GM18519 (cell line): ENCODE results near the gene FOXL1.

ENCODE experiments used
- ATAC-seq: cut with Tn5 transposase; IDR thresholded peaks from one replicate; pipeline ENCODE4 v1.9.1; 2021; ENCODE audit warnings: mild to moderate bottlenecking, moderate library complexity; ENCODE audit not compliant: unreplicated experiment, low FRiP score

The FOXL1 gene

DNA sequence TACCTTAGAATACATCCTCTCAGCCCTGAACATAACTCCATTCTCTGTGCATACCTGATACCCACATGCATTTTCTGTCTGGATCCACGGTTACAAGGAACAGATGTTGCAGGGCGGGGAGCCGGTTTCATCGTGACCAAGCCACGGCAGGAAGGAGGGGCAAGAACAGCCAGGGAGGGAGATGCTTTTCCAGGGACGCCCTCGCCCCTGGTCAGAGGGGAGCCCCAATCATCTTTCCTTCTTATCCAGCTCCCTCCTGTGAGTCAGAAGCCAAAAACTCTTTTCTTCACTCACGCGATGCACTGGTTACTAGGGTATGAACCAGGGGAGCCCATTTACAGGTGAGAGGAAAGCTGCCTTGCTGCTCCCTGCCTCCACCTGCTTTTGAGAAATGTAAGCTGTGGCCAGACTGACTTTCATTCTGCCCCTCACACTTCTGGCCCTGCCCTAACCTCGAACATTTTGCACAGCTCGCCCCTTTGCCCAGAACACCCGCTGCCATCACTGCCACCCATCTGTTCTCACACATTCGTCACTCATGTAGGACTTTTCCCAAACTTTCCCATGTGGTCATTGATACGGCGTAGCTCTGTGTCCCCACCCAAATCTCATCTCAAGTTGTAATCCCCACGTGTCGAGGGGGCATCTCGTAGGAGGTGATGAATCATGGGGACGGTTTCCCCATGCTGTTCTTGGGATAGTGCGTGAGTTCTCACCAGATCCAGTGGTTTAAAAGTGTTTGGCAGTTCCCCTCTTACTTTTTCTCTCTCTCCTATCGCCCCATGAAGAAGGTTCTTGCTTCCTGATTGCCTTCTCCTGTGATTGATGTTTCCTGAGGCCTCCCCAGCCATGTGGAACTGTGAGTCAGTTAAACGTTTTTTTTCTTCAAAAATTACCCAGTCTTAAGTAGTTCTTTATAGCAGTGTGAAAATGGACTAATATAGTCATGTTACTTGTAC is 20.5 kb downstream of the FOXL1 start:
- no peak for ATAC-seq

DNA sequence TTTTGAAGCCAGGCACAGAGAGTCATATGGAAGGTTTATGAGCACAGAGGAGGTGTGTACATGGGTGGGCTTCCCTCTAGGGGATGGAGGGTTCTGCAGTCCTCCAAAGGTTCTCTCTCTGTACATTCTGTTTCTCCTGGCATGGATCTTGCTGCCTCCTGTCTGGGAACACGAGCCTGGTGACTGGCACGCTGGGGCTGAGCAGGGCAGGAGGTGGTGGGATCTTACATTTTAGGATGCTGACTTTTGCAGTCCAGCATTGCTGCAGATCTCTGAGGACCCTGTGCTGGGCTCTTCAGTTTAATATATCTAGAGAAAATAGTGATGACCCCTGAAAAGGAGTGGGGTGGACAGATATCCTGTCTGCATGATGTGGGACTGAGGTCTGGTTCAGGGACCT is 23.0 kb downstream of the FOXL1 start:
- no peak for ATAC-seq

DNA sequence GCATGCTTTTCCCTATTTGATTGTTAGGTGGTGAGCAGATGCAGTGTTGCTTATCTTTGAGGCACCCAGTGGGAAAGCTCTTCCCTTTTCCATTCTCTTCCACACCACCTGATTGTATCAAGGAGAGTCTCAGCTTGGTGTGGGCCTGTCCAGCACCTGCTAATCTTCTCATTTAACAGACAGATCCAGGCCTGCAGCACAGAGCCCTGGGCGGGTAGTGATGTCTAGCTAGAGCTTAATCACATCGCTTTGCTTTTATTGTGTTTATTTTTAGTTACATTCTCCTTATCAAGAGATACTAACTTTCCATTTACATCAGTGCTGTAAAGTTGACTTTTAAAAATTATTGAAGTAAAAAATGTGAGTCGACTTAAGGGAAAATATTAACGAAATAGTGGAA is 24.2 kb downstream of the FOXL1 start:
- no peak for ATAC-seq

DNA sequence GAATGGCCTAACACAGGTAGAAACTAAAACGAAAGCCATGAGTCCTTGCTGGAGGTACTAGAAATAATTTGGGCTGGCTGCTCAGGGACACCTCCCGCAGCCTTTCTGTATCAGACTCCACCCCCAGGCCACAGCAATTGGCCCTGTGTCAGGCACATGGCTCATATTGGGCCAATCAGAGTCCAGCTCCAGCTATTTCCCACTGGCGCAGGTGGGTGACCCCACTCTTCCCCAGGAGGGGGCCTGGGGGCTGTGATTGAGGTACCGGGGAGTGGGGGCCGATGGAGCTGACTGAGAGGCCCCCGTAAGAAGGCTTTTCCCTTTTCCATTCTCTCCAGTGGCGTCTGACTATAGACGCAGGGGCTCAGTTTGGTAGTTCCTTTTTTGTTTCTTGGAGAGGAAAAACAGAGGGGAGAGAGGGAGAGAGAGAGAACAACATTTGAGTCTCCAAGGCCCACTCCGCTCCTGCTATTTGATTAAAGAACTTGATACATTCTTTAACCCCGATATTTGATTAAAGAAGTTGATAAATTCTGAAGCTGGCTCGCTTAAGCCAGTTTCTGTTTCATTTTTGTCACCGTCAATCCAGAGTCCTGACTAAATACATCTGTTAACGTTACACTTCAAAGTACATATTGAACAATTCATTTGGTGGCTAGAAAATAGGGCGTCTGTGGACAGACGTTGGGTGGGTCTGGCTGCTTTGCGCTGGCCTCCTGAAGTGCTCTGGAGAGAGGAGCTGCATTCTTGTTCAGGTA is 26.3 kb downstream of the FOXL1 start:
- ATAC-seq, result no peak

DNA sequence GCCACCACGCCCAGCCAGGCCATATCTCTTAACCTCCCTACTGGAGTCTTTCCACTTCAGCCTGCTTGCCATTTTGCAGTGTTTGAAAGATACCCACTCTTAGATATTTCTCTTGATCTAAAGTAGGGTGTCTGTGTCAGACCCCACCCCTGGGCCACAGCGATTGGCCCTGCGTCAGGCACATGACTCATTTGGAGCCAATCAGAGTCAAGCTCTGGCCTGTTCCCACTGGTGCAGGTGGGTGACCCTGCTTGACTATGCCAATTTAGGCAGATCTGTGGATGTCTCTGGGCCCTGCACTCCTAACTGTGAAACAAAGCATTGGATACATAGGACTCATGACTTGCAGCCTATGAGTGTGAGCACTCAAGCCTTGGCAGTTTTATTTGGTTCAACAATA is 27.6 kb downstream of the FOXL1 start:
- ATAC-seq, result no peak

DNA sequence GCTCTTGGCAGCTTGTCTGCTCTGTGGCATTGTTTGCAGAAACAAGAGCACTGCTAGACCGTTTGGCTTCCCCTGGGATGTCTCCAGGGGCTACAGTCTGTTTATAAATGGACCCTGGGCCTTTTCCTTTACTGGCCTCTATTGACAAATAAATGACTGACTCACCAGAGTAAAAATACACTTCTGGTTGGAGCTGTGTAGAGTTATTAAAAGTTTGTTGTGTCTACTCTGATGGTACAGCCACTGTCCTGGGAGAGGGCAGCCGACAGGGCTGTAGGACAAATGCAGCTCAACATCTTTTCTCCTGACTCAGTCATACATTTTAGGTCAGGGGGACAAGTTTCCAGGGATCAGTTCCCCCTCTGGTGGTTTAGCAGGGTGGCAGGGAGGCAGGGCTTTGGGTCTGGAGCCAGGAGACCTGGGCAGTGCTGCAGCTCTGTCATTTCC is 30.0 kb downstream of the FOXL1 start:
- ATAC-seq, result no peak

DNA sequence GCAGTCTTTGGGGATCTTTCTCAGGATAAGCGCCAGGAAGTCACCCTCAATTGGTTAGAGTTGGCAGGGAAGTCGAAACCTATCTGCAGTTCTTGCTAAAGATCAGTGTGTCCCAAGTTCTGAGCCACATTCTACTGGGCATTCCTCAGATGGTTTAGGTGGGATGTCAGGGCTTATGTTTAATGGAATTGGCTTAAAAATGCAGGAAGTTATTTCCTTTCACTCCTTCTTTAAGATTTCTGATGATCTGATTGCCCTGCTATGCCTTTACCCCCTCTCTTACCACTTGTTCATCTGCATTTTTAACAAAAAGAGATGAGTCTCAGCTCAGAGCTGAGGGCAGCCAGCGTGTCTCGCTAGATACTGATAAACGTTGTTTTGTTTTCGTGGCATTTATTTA is 30.8 kb downstream of the FOXL1 start:
- ATAC-seq, result no peak

DNA sequence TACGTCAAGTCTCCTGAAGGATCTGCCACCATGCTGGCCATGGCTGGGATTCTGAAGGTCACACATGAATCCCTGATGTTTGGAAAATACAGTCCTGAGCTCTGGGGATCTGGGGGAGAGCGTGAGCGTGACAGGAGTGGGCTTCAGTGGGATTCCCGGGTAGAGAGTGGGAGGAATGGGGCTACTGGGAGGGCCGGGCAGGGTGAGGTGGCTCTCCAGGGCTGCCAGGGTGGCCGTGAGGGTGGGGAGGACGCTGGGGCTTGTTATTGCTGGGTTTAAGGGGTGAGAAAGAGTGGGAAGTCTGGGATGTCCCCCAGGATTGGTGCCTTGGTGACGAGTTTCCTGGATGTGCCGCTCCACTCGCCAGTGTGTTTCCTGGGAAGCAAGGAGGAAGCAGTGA is 31.3 kb downstream of the FOXL1 start:
- no peak for ATAC-seq

DNA sequence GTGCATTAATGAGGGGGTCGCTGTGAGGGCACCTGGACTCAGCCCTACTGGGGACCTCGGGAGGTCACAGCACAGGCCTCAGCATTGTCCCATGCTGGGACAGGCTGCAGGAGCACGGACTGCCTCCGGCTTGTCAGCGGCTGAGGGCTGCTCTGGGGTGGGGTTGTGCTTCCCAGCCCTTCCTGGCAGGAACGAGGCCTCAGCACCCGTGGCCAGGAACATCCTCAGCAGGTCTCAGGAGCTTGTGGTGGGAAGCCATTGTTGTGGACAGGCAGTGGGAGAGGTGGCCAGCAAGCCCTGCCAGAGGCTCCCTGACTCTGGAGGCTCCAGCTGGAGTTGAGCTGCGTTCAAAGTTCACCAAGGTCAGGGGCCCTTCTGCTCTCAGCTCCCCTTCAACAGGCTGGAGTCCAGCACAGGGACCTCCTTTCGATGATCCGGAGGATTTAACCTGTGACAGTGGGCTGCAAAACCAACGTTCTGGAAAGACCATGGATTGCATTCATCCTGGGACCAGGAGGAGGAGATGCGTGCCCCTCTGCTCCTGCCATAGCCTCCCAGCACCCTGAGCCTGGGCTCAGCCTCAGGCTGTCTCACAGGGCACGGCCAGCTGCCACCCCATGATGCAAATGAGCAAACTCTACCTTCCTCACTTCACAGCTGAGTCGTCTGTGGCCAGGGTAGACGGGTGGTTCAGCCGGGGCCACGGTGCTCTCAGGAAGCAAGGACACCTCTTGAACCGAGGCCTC is 32.6 kb downstream of the FOXL1 start:
- no peak for ATAC-seq

DNA sequence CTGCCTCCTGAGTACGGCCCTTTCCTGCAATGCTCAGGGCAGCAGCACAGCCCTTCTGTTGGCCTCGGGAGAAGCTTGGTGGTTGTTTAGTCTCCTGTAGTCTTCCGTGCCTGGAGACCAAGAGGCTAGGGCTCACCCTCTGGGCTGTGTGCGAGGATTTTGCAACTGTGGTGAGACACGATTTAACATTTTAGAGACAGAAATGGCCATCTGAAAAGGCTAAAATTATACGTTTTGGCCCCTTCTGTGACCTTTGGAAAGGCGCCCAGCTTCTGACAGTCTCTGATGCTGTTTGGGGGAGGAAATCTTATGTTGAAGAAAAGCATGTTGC is 33.1 kb downstream of the FOXL1 start:
- no peak for ATAC-seq

DNA sequence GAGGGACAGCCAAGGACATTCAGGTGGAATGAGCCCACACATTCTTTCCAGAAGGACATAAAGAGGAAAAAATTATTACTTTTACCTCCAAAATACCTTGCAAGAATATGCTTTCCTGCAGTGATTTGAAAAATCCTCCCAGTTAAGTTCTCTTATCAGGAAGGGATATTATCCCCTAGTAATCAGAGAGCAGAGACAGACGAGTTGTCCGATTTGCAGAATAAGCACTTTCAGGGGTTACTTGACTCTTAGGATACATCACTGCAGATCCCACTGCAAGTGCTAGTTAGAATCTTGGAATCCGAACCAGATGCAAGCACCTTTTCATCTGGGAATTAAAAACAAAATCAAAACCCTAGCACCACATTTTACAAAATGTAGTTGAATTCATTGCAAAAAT is 33.6 kb downstream of the FOXL1 start:
- no peak for ATAC-seq

DNA sequence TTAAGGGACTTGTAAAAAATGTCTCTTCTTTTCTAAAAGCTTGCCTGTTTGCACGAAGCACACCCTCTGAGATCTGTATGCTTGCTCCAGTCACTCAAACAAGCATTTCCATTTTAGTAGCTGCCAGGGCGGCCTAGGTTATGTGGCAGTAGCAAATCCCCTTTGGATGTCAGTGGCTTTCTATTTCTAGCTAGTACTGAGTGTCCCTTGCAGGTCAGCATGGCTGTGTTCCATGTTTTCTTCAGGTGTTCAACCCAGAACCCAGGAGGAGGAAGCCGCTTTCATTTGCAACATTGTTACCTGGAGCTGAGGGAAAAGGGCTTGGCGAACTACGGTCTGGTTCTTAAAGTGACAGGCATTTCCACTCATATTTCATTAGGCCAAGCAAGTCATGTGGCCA is 36.4 kb downstream of the FOXL1 start:
- ATAC-seq, result no peak

DNA sequence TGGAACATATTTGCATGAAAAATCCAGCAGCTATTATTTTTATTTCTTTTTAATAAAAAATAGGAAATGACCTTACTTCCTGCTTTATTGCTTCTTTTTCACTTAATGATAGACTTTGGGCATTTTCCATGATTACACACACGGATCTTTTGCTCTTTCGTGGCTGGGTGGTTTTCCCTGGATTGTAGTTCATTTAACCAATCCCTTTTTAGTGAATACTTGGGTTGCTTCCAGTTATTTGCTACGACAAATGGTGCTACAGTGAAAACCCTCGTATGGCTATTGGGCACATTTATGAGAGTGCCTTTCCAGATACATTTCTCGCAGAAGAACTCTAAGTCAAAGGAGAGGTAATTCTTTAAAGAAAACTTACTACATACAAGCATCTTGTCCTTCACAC is 38.6 kb downstream of the FOXL1 start:
- ATAC-seq, result no peak

DNA sequence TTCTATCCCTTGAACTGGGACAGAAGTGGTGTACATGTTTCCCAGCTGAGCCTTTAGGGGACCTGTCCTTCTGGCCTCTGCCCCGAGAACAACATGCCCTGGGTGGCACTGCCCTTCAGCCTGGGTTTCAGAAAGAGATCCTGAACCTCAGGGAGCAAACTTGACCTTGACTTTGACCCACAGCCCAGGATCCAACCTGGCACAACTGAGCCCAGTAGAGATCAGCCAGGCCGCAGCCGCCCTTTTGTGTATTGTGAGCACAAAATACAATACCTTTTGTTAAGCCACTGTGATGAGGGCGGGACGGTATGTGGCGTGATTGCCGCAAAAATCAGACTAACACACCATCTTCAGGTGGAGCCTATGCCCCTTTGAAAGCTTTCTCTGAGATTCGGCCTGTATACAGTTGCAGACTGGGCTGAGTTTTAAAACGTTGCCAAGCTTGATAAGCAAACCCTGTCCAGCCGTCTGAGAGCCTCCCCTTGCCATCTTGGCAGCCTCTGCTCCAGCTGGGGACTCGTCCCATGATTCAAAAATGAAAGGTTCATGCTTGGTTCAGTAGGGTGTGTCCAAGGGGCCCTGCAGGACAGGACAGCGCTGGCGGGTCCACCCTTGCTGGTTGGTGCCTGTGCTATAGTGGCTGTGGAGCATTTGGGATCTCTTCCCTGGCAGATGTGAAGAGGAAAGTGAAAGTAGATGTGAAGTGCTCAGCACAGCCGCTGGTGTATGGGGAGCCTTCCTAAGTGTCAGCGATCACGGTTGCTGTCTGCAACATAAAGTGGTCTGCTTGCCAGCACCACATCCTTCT is 40.3 kb downstream of the FOXL1 start:
- ATAC-seq, result no peak

DNA sequence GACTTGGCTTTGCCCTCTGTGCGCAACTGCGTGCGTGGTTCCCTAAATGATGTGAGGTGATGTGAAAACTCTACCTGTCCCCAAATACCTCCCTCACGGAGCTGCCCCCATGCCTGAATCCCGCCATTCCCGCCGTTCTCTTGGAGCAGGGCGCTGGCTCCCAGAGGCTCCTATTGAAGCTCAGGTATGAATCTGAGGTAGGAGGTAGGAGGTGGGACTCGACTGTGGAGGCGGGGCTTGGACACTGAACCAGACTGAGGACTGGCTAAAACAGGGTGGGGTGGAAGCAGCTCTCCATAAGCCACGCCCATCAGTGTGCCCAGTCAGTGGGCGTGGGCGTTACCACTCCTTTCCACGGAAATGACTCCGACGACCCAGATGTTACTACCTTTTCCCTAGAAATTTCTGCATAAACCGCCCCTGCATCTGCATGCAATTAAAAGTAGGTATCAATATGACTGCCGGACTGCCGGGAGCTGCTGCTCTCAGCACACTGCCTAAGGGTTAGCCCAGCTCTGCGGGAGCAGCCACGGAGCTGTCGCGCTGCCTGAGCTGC is 41.0 kb downstream of the FOXL1 start:
- no peak for ATAC-seq

DNA sequence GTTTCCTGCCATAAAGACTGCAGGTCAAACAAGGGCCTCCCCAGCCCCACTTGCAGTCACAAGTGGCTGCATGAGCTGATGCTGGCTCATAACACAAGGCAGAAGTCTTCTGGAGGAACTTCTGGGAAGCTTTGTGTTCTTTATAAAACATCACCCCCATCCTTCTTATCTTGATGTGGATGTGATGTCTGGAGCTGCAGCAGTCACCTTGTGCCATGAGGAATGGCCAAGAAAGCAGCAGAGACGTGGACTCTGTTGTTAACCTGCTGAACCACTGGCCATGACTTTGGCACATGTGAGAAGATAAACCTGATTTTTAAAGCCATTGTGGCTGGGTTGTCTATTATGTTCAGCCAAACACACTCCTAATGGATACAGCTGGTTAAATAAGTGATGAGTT is 41.8 kb downstream of the FOXL1 start:
- ATAC-seq, result no peak

DNA sequence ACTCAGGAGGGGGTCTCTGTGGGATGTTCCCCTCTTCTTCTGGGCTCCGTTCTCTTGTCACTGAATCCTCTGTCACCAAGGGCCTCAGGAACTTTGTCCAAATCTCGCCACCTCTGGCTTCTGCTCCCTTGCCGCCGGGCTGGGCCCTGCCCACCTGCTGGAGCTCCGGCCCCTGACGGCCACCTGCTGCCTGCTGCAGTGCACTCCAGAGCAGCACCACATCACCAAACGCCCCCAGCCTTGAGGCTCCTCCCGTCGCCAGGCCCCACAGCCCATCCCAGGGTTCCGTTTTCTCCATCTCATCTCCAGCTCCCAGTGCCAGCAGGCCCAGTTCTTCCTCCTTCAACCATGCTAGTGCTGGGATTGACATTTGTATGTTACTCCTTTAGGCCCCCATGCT is 43.6 kb downstream of the FOXL1 start:
- ATAC-seq, result no peak

DNA sequence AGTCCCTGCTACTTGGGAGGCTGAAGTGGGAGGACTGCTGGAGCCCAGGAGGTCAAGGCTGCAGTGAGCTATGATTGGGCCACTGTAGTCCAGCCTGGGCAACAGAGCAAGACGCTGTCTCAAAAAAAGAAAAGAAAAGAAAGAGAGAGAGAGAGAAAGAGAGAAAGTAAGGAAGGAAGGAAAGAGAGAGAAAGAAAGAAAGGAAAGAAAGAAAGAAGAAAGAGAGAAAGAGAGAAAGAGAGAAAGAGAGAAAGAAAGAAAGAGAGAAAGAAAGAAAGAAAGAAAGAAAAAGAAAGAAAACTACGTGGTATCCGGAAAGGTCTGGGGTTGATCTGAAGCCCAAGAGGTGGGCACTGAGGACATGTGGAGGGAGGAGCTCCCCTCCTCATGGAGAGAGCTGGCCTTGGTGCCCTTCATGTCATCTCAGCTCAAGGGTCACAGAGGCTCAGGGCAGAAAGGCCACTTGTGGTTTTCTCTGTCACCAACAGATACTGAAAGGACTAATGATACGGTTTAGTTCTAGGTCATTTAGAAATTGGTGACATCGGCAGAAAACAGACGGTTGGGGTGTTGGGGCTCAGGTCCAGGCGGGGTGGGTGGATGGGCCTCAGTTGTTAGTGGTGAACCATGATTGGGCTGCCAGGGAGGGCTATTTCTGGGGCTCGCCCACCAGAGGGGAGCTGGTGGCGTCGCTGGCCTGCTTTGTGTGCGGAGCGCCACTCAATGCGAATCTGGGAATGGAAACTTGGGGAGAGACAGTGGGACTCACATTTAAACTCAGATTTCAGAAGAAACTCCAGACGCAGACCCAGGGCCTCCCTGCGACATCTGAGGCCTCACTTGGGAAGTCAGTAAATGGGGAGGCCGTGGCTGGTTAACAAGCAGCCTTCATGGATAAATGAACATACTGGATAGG is 44.6 kb downstream of the FOXL1 start:
- ATAC-seq, result no peak

DNA sequence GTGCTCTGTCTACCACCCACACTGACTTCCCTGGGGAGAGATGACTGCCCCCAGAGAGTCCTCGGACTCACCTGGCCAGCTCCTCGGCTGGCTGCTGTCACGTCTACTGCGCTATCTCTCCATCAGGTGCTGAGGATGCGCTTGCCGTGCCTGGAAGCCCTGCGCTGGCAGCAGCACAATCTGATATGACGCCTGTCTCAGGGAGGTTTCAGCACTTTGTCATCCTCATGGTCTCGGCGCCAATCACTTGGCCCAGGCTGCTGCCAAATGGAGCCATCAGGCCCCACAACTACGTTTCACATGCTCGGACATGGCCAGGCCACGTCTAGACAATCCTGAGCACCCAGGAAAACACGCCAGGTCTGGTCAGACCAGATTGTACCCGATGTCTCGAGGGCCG is 46.7 kb downstream of the FOXL1 start:
- ATAC-seq, result no peak
